ENCODE data around the gene MORF4L2. TPM values are rescaled to one million over a fixed set of nuclear protein-coding genes. Genes with fewer than 3 reads are reported as not detected.
"Not testable (repeated sequence)": the region's sequence is repeated elsewhere in the genome, so short reads cannot be mapped to it uniquely, and the experiment has no call there.

Gene MORF4L2
- total and polyA plus RNA-seq, 4 donors: 214 to 791 (median 525) TPM

- Histone ChIP-seq H3K4me1 (ENCODE audit: control insufficient read depth in 1 of 2, insufficient read depth in 2 of 2, low read length in 2 of 2) (no peaks in the 10 kb centered on the region), H3K36me3 (ENCODE audit: control insufficient read depth in 1 of 2, insufficient read depth in 2 of 2, low read length in 1 of 2) (no peaks in the 10 kb centered on the region), H3K27ac (ENCODE audit: low read depth in 1 of 2, low read length in 2 of 2) (no peak overlapping the region), H3K9me3 (ENCODE audit: control insufficient read depth, low read length) (no peaks in the 10 kb centered on the region), H3K4me3 (ENCODE audit: low read length in 2 of 2) (no peak overlapping the region), H3K27me3 (ENCODE audit: control insufficient read depth in 1 of 2, insufficient read depth in 2 of 2, low read length in 1 of 2) (no peaks in the 10 kb centered on the region)
- intact Hi-C loops (cut with DNase I): no loop called here
- no peak for DNase-seq
- no peak for ATAC-seq (ENCODE audit: low FRiP score)
- WGBS, 2 donors: 97 to 99% methylated on average over 2 of the region's 2 CpGs
Observed at GRCh38 chrX:103651151-103651773, 35.2 kb downstream of the MORF4L2 start.

- H3K27me3 ChIP-seq (ENCODE audit: control insufficient read depth in 1 of 2, insufficient read depth in 2 of 2, low read length in 1 of 2): no peaks in the 10 kb centered on the region
- WGBS, 2 donors: 61 to 79% methylated on average over 1 of the region's 1 CpG
- H3K4me3 ChIP-seq (ENCODE audit: low read length in 2 of 2): no peak overlapping the region
- intact Hi-C loops (cut with DNase I): no loop called here
- H3K4me1 ChIP-seq (ENCODE audit: control insufficient read depth in 1 of 2, insufficient read depth in 2 of 2, low read length in 2 of 2): no peaks in the 10 kb centered on the region
- H3K27ac ChIP-seq (ENCODE audit: low read depth in 1 of 2, low read length in 2 of 2): no peak overlapping the region
- no peak for ATAC-seq (ENCODE audit: low FRiP score)
- H3K9me3 ChIP-seq (ENCODE audit: control insufficient read depth, low read length): no peaks in the 10 kb centered on the region
- no peak for DNase-seq
- H3K36me3 ChIP-seq (ENCODE audit: control insufficient read depth in 1 of 2, insufficient read depth in 2 of 2, low read length in 1 of 2): no peaks in the 10 kb centered on the region
Observed at GRCh38 chrX:103647630-103648029, 38.9 kb downstream of the MORF4L2 start.

DNA sequence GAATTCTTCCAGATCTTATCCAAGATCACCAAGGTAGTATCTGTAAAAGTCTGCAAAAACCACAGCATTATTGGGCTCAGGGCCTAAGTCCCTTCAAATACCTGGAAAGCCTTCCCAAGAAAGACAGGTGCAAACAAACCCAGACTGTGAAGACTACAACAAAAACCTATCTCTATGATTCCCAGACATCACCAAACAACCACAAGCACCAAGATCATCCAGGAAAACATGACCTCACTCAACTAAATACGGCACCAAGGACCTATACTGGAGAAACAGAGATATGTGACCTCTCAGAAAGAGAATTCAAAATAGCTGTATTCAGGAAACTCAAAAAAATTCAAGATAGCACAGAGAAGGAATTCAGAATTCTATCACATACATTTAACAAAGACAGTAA lies 42.4 kb downstream of the MORF4L2 start:
- no peak overlapping the region for H3K27ac ChIP-seq (ENCODE audit: low read depth in 1 of 2, low read length in 2 of 2)
- no peaks in the 10 kb centered on the region for H3K9me3 ChIP-seq (ENCODE audit: control insufficient read depth, low read length)
- no peak overlapping the region for H3K4me3 ChIP-seq (ENCODE audit: low read length in 2 of 2)
- DNase-seq (no peak), ATAC-seq (ENCODE audit: low FRiP score) (no peak)
- no peaks in the 10 kb centered on the region for H3K4me1 ChIP-seq (ENCODE audit: control insufficient read depth in 1 of 2, insufficient read depth in 2 of 2, low read length in 2 of 2)
- H3K36me3 ChIP-seq (ENCODE audit: control insufficient read depth in 1 of 2, insufficient read depth in 2 of 2, low read length in 1 of 2): no peaks in the 10 kb centered on the region
- WGBS, 2 donors: 62 to 83% methylated on average over 1 of the region's 1 CpG
- no peaks in the 10 kb centered on the region for H3K27me3 ChIP-seq (ENCODE audit: control insufficient read depth in 1 of 2, insufficient read depth in 2 of 2, low read length in 1 of 2)
- intact Hi-C loops (cut with DNase I): no loop called here

- Histone ChIP-seq H3K36me3 (ENCODE audit: control insufficient read depth in 1 of 2, insufficient read depth in 2 of 2, low read length in 1 of 2) (no peaks in the 10 kb centered on the region), H3K4me1 (ENCODE audit: control insufficient read depth in 1 of 2, insufficient read depth in 2 of 2, low read length in 2 of 2) (no peaks in the 10 kb centered on the region), H3K27ac (ENCODE audit: low read depth in 1 of 2, low read length in 2 of 2) (no peak overlapping the region), H3K4me3 (ENCODE audit: low read length in 2 of 2) (no peak overlapping the region), H3K9me3 (ENCODE audit: control insufficient read depth, low read length) (no peaks in the 10 kb centered on the region), H3K27me3 (ENCODE audit: control insufficient read depth in 1 of 2, insufficient read depth in 2 of 2, low read length in 1 of 2) (no peaks in the 10 kb centered on the region)
- ATAC-seq (ENCODE audit: low FRiP score) (no peak), DNase-seq (no peak)
- WGBS, 2 donors: 52 to 70% methylated on average over 4 of the region's 4 CpGs
- intact Hi-C loops (cut with DNase I): no loop called here
Observed at GRCh38 chrX:103640401-103641155, 45.9 kb downstream of the MORF4L2 start.

DNA sequence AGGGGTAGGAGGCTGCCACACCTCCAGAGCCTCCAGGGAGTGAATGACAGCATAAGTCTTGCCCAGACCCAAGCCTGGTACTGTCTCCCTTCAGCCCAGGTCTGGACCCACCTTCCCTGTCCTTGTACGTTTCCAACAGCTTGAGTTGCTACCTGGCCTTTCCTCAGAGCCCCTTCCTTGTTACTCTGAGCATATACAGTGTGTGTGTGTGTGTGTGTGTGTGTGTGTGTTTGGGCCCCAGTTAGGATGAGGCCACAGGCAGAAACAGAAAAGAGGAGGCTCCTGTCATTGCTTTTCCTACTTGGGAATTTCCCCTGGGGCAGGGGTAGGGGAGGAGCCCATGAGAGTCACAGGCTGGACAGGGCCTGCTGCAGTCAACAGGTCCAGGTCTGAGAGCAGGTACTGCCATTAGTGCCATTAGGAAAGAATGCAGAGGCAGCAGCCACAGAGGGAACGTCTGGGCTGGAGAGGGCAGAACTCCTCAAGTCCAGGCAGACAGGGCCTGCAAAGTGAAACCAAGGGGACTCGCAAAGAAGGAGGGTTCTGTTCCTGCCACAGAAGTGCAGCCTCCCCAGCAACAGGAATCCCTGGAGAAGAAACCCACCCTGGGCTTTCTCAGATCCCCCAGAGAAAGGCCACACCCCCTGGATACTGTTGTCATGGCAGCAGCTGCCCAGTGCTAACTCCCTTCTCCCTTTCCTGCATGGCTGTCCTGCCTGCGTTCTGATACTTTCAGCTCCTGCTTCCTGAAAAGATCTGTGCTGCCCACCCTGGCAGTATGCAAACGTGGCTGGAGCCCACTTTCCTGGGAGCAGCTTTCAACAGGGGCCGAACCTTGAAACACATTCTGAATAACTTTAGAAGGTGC lies 47.8 kb downstream of the MORF4L2 start:
- H3K4me1 ChIP-seq (ENCODE audit: control insufficient read depth in 1 of 2, insufficient read depth in 2 of 2, low read length in 2 of 2); H3K9me3 ChIP-seq (ENCODE audit: control insufficient read depth, low read length); DNase-seq; ATAC-seq (ENCODE audit: low FRiP score); H3K36me3 ChIP-seq (ENCODE audit: control insufficient read depth in 1 of 2, insufficient read depth in 2 of 2, low read length in 1 of 2); H3K27me3 ChIP-seq (ENCODE audit: control insufficient read depth in 1 of 2, insufficient read depth in 2 of 2, low read length in 1 of 2); H3K4me3 ChIP-seq (ENCODE audit: low read length in 2 of 2); H3K27ac ChIP-seq (ENCODE audit: low read depth in 1 of 2, low read length in 2 of 2): not testable (repeated sequence)
- whole genome bisulfite sequencing, 2 donors: 31 to 41% methylated on average over 6 of the region's 6 CpGs
- intact Hi-C loops (cut with DNase I): loop anchor here (10.0 kb wide), 1 partner anchor 104 kb away; no protein-coding TSS in a partner anchor

DNA sequence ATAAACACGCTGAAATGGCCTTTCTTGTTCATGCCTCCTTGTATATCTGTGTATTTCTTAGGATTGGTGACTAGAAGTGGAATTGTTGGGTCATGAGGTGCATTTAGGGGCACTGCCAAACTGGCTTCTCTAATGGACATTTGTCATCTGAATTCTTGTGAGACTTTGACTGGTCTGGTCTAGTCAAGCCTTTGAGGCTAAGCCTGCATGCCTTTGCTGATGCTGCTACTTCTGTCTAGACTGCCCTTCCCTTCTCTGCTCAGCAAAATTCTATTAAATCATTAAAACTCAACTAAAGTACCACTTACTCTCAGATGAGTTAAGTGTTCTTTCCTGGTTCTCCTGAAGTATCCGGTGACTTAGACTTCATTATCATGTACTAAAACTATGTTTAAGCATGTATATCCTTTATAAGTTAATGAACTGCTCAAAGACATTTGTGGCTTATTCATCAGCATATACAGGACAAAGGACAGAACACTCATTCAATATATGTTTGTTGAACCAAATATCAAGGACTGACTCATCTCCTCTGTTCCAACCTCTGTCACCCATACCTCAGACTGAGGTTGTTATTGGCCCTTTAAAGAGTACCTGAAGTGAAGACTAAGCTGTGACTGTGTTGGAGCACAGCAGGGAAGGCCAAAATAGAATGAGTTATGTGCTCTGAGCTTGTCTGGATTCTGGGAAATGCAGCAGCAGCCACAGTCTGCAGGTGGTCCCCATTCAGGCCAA lies 48.7 kb downstream of the MORF4L2 start:
- Histone ChIP-seq H3K9me3 (ENCODE audit: control insufficient read depth, low read length) (no peaks in the 10 kb centered on the region), H3K36me3 (ENCODE audit: control insufficient read depth in 1 of 2, insufficient read depth in 2 of 2, low read length in 1 of 2) (no peaks in the 10 kb centered on the region), H3K4me1 (ENCODE audit: control insufficient read depth in 1 of 2, insufficient read depth in 2 of 2, low read length in 2 of 2) (no peaks in the 10 kb centered on the region), H3K4me3 (ENCODE audit: low read length in 2 of 2) (no peak overlapping the region), H3K27ac (ENCODE audit: low read depth in 1 of 2, low read length in 2 of 2) (no peak overlapping the region), H3K27me3 (ENCODE audit: control insufficient read depth in 1 of 2, insufficient read depth in 2 of 2, low read length in 1 of 2) (no peaks in the 10 kb centered on the region)
- 68 to 85% methylated on average over 2 of the region's 2 CpGs for WGBS, 2 donors
- ATAC-seq (ENCODE audit: low FRiP score) (no peak), DNase-seq (no peak)
- intact Hi-C loops (cut with DNase I): loop anchor here (10.0 kb wide), 1 partner anchor 103 kb away; no protein-coding TSS in a partner anchor

DNA sequence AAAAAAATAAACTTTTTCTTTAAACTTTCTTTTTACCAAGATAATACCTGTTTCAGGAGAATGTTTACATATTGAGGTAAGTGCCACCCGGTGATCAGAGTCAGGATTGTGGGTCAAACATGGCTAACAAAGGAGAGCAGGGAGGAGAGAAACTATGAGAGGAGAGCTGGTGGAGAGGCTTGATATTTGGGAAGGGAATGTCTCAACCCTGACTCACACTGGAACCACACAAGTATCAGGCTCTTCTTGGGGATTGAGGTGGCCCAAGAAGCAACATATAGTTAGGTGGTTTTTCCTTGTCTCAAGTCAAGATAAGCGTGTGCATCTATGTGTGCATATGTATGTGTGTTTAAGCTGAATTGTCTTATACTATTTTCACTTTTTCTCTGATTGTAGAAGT lies 51.1 kb downstream of the MORF4L2 start:
- ATAC-seq (ENCODE audit: low FRiP score) (no peak), DNase-seq (no peak)
- 63 to 85% methylated on average over 2 of the region's 2 CpGs for whole genome bisulfite sequencing, 2 donors
- H3K27me3 ChIP-seq (ENCODE audit: control insufficient read depth in 1 of 2, insufficient read depth in 2 of 2, low read length in 1 of 2): no peaks in the 10 kb centered on the region
- H3K4me3 ChIP-seq (ENCODE audit: low read length in 2 of 2): no peak overlapping the region
- intact Hi-C loops (cut with DNase I): loop anchor here (10.0 kb wide), 1 partner anchor 101 kb away; no protein-coding TSS in a partner anchor
- H3K9me3 ChIP-seq (ENCODE audit: control insufficient read depth, low read length): no peaks in the 10 kb centered on the region
- H3K4me1 ChIP-seq (ENCODE audit: control insufficient read depth in 1 of 2, insufficient read depth in 2 of 2, low read length in 2 of 2): no peaks in the 10 kb centered on the region
- no peak overlapping the region for H3K27ac ChIP-seq (ENCODE audit: low read depth in 1 of 2, low read length in 2 of 2)
- no peaks in the 10 kb centered on the region for H3K36me3 ChIP-seq (ENCODE audit: control insufficient read depth in 1 of 2, insufficient read depth in 2 of 2, low read length in 1 of 2)

GRCh38 chrX:103631145-103631544 lies 55.4 kb downstream of the MORF4L2 start:
- Histone ChIP-seq H3K36me3 (ENCODE audit: control insufficient read depth in 1 of 2, insufficient read depth in 2 of 2, low read length in 1 of 2) (no peaks in the 10 kb centered on the region), H3K4me1 (ENCODE audit: control insufficient read depth in 1 of 2, insufficient read depth in 2 of 2, low read length in 2 of 2) (no peaks in the 10 kb centered on the region), H3K27me3 (ENCODE audit: control insufficient read depth in 1 of 2, insufficient read depth in 2 of 2, low read length in 1 of 2) (no peaks in the 10 kb centered on the region), H3K9me3 (ENCODE audit: control insufficient read depth, low read length) (no peaks in the 10 kb centered on the region), H3K27ac (ENCODE audit: low read depth in 1 of 2, low read length in 2 of 2) (no peak overlapping the region), H3K4me3 (ENCODE audit: low read length in 2 of 2) (no peak overlapping the region)
- ATAC-seq (ENCODE audit: low FRiP score): no peak
- DNase-seq: no peak
- WGBS, 2 donors: 73 to 81% methylated on average over 5 of the region's 5 CpGs
- intact Hi-C loops (cut with DNase I): loop anchor here (10.0 kb wide), 1 partner anchor 96 kb away; no protein-coding TSS in a partner anchor

All from aorta (tissue), 5 donors.